Measurements from ENCODE around the gene HP1BP3.

GRCh38 chr1:20720631-20721091 is 66.4 kb downstream of the HP1BP3 start:
- no peak for TF ChIP-seq REST (IDR thresholded peaks at IDR 0.05; ENCODE audit: unreplicated experiment)
- no peak for TF ChIP-seq CTCF (conservative IDR thresholded peaks at IDR 0.05; ENCODE audit: low read depth in 2 of 2)
- no peak for TF ChIP-seq POLR2AphosphoS5 (IDR thresholded peaks at IDR 0.05; ENCODE audit: low read depth)
- no peak for TF ChIP-seq EZH2phosphoT487 (IDR thresholded peaks at IDR 0.05; ENCODE audit: unreplicated experiment)
